ENCODE data around the gene ALKBH3.

ALKBH3 gene

DNA sequence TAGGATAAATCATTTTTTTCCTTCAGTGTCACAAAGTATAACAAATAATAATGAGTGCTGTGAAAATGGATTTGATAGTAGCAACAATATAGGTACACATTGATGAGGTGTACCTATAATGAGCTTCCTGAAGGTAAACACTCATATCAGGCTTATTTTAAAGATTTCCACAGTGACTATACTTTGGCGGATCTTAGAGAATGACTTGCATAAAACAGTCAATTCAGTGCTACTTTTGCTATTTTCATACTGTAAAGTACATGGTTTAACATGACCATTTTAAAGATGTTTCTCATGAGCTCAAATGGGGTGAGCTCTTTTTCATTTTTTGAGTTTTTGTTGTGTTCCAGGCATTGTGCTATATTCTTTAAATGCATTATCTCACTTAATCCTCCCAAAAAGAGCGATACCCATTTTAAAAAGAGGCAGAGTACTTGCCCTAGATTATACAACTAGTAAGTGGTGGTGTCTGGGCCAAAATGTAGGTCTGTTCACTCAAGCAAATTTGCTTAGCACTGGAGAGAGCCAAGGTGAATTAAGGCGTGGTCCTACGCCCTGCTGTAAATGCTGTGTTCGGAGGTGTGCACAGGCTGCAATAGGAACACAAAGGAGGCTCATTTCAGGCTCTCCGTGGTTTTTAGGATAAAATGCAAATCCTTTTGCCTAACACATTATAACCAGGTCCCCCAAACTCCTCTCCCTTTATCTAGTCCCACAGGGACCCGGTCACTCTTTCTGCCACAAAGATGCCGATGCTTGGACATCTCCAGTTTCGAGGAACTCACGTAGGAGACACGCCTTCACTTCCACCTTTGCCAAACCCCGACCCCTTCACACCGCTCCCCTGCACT is 617 bp upstream of the ALKBH3 start:
- peak overlapping the region; percentile 84 for H3K4me3 ChIP-seq (ENCODE audit: low read depth, low read length)
- no peak for DNase-seq (ENCODE audit: low read depth)

DNA sequence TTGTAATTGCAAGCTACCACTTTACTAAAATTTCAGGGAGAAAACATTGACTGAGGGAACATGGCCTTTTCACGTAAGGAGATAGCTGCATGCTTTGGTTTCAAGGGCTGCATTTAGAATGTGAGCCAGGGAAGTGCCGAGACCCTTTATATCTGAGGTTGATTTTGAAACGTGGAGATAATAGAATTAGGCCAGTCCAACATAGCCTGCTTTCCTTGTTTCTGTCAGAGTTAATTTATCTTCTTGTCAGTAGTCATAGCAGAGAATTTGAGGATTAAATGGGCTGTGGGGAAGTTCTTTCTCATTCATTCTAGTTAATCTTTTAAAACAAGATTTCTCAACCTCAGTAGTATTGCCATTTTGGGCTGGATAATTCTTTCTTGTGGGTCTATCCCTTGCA is 12.2 kb downstream of the ALKBH3 start:
- no peak for DNase-seq (ENCODE audit: low read depth)
- no peak overlapping the region for H3K4me3 ChIP-seq (ENCODE audit: low read depth, low read length)

GRCh38 chr11:43894546-43894945 is 13.9 kb downstream of the ALKBH3 start:
- DNase-seq (ENCODE audit: low read depth), result no peak
- H3K4me3 ChIP-seq (ENCODE audit: low read depth, low read length), result no peak overlapping the region

- H3K4me3 ChIP-seq (ENCODE audit: low read depth, low read length), result no peak overlapping the region
- DNase-seq (ENCODE audit: low read depth), result no peak
Measured at GRCh38 chr11:43895601-43896000, 15.0 kb downstream of the ALKBH3 start.

- no peak for DNase-seq (ENCODE audit: low read depth)
Measured at GRCh38 chr11:43898574-43898973, 17.9 kb downstream of the ALKBH3 start.

GRCh38 chr11:43899094-43899493 is 18.5 kb downstream of the ALKBH3 start:
- no peak for DNase-seq (ENCODE audit: low read depth)

More at GRCh38 chr11:43898574-43898973, 17.9 kb downstream of the ALKBH3 start:
- H3K4me3 ChIP-seq (ENCODE audit: low read depth, low read length), result no peak overlapping the region

DNA sequence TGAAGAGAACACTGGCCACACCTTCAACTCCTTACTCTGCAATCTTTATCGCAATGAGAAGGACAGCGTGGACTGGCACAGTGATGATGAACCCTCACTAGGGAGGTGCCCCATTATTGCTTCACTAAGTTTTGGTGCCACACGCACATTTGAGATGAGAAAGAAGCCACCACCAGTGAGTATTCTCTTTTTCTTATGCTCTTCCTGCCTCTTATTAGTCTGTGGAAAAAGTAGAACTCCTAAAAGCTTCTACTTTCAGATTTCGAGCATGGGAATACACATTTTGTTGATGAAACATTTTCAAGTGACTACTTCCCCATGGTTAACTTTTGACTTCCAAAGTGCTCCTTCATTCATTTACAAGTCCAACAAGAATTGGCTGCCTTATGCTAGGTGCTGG is 20.9 kb downstream of the ALKBH3 start:
- no peak for DNase-seq (ENCODE audit: low read depth)
- no peak overlapping the region for H3K4me3 ChIP-seq (ENCODE audit: low read depth, low read length)

More at GRCh38 chr11:43899094-43899493, 18.5 kb downstream of the ALKBH3 start:
- H3K4me3 ChIP-seq (ENCODE audit: low read depth, low read length), result no peak overlapping the region

GRCh38 chr11:43903078-43903477 is 22.4 kb downstream of the ALKBH3 start:
- H3K4me3 ChIP-seq (ENCODE audit: low read depth, low read length), result no peak overlapping the region
- no peak for DNase-seq (ENCODE audit: low read depth)

DNA sequence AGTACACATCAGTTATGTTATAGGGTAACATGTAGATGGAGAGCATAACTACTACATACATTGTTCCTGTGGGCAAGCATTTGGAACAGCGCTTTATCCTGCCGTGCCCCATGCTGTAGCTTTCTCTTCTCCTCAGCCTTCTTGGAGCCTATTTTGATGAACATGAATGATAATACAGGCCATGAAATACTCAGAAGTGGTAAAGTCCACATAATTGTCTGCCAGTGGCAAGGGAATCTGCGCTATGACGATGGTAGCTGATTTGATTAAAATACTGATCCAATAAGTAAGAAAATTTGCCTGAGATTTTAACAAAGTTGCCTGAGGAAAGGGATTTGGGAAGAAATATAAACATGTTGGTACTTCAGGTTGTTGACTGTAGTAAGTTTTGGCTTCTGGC is 23.3 kb downstream of the ALKBH3 start:
- DNase-seq (ENCODE audit: low read depth), result no peak
- H3K4me3 ChIP-seq (ENCODE audit: low read depth, low read length), result no peak overlapping the region

DNA sequence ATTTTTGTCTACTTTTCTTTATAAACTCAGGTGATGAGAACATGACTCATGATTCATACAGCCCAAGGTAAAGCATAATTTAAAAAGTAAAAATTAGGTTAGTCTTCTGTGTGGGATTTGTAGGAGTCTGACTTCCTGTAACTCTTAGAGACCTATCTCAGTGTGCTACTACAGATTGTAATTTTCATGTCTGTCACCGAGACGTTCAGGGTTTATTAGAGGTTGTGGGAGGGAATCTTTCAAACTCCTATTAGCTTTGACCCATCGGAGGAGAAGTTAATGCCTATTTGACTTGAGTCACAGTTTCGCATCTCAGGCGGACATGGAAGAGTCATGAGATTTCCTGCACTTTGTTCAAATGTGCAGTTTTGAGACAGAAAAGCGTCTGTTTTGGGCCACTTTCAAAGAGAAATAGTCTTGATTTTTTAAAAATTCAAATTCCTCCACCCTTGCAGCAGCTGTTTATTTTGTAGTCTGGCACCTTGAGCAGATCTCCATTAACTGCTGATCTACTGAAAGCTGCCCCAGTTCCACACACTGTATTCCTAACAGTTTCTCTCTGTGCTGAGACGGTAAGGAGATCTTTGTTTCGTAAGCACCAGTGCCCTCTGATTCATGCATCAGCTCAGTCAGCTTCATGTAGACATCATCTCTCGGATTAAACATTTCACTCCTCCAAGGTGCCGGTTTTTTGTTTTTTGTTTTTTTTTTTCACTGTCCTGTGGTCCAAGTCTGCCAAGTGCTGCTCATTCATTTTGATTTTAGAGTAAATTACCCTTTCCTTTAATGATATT is 24.3 kb downstream of the ALKBH3 start:
- H3K4me3 ChIP-seq (ENCODE audit: low read depth, low read length), result no peak overlapping the region
- DNase-seq (ENCODE audit: low read depth), result peak; percentile 33

DNA sequence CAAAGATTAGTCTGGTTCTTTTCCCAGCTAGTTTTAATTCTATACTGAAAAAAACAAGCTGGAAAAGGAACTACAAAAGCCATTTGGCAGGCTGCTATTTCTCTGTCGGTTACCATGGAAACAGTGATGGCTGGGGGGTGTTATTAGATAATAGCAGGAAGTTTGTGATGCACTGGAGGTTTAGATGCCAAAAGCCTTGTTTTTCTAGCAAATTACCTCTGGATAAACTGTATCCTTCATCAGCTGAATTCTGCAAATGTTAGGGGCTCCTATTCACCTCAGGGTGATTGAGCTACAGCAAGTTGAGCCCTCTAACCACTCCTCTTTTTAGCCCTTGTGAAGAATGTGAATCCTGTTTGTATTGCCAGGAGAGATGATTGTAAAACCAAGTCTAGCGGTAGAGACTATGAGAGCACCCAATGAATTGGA is 25.2 kb downstream of the ALKBH3 start:
- H3K4me3 ChIP-seq (ENCODE audit: low read depth, low read length), result no peak overlapping the region
- DNase-seq (ENCODE audit: low read depth), result no peak

DNA sequence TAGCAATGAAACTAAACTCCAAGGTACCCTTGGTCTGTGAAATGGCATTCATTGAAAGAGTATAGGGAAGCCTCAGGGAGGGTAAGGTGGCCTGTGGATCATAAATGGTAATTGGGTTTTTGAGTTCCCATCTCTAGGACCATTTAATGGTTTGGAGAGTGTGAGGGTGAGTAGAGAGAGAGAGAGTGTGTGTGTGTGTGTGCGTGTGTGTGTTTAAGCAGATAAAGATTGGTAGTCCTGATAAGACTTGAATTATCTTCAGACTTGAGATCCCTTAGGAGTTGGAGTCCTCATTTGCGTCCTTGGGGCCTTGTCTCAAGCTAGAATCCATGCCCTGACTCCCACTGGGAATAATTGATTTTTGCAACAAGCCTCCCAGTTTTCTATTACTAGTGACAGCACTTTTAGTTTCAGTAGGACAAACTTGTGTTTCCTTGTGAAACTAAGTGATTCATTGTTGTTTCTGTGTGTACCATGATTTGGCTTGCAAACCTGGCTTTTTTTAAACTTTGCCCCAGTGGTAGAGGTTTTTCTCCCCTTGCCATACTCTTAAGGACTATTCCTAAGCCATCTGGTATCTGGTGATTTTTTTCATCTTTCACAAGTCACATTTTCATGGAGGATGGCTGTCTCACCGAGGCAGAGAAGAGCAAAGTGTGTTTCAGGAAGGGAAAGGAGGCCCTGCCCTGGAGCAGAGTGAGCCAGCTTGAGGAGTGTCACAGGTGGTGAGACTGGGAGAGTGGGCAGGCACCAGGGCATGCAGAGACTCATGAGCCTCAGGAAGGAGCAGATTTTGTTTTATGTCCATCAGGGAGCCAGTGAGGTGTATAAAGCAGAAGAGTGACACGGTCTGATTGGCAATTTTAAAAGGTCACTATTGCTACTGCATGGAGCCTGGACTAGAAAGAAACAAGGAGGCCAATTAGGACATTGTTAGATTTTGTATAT is 26.7 kb downstream of the ALKBH3 start:
- no peak overlapping the region for H3K4me3 ChIP-seq (ENCODE audit: low read depth, low read length)

GRCh38 chr11:43908191-43908590 is 27.6 kb downstream of the ALKBH3 start:
- no peak overlapping the region for H3K4me3 ChIP-seq (ENCODE audit: low read depth, low read length)
- DNase-seq (ENCODE audit: low read depth), result no peak

More for the DNA sequence above, 26.7 kb downstream of the ALKBH3 start:
- no peak for DNase-seq (ENCODE audit: low read depth)

DNA sequence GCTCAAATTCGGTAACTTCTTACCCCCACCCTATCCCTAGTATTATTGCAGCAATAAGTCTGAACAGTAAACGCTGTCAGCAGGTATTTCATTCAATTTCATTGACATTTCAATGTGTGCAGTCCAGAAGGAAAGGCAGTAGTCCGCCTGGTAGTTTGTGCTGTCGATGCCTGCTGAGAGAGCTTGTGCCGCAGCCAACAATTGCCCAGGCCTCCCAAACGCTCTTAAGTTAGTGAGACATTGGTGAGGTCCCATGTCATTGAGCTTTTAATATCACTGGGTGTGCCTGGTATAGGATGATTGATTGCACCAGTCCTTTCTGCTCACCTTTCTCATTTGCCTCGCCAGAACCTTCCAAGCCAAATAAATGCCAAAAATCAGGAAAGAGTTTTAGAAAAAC is 28.1 kb downstream of the ALKBH3 start:
- no peak for DNase-seq (ENCODE audit: low read depth)
- no peak overlapping the region for H3K4me3 ChIP-seq (ENCODE audit: low read depth, low read length)

- no peak overlapping the region for H3K4me3 ChIP-seq (ENCODE audit: low read depth, low read length)
- no peak for DNase-seq (ENCODE audit: low read depth)
Measured at GRCh38 chr11:43913829-43914380, 33.3 kb downstream of the ALKBH3 start.

DNA sequence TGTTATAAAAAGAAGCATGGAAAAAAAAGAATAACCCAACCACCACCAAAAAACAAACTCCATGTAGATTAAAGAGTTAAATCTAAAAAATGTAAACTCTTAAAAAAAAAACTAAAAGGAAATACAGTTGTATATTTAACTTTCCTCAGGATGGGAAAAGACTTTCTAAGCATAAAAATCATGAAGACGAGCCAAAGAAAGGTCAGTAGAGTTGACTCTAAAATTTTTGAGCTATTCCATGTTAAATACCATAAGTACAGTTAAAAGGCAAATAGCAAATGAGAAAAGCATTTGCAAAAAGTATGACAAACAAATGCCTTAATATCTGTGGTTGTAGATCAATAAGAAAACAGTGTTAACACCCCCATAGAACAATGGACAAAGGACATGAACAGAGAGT is 33.8 kb downstream of the ALKBH3 start:
- H3K4me3 ChIP-seq (ENCODE audit: low read depth, low read length), result no peak overlapping the region
- no peak for DNase-seq (ENCODE audit: low read depth)

- no peak overlapping the region for H3K4me3 ChIP-seq (ENCODE audit: low read depth, low read length)
- DNase-seq (ENCODE audit: low read depth), result no peak
Measured at GRCh38 chr11:43916621-43917020, 36.0 kb downstream of the ALKBH3 start.

- DNase-seq (ENCODE audit: low read depth), result no peak
- H3K4me3 ChIP-seq (ENCODE audit: low read depth, low read length), result no peak overlapping the region
Measured at GRCh38 chr11:43917851-43918250, 37.2 kb downstream of the ALKBH3 start.

- no peak overlapping the region for H3K4me3 ChIP-seq (ENCODE audit: low read depth, low read length)
- no peak for DNase-seq (ENCODE audit: low read depth)
Measured at GRCh38 chr11:43918662-43919061, 38.0 kb downstream of the ALKBH3 start.
